Measurements from ENCODE around the gene RAPGEF1. TPM values are rescaled to one million over a fixed set of nuclear protein-coding genes. Genes with fewer than 3 reads are reported as not detected.

Gene RAPGEF1
- total RNA-seq, 1 donor from 2014 or later = 76.8 TPM

DNA sequence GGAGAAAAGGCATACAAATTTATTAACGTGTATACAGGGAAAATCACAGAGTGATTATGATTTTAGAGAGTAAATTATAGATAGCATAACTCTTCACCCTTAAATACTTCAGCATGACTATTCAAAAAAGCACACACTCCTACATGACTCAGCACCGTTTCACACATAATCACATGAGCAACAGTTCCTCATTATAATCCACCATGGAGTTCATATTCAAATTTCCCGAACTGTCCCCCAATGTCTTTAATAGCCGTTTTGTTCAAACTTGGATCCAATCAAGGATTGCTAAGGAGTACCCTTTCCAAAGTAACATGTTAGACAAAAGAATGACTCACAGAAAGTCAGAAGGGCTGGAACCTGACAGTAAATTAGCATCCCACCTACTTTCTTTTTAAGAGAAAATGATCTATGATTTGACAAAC is 32.1 kb downstream of the RAPGEF1 start:
- peak; percentile 79 for DNase-seq (ENCODE audit: low read depth)
- H3K4me3 Mint-ChIP-seq (ENCODE audit: unreplicated experiment) = no peak overlapping the region
- H3K4me1 ChIP-seq (ENCODE audit: insufficient read depth, low read length) = peaks cover 18% of the 10 kb centered on the region

GRCh38 chr9:131707050-131707449 is 32.8 kb downstream of the RAPGEF1 start:
- Mint-ChIP-seq H3K27ac (ENCODE audit: unreplicated experiment) (peak overlapping the region; percentile 58), H3K36me3 (ENCODE audit: low read depth, unreplicated experiment) (no peaks in the 10 kb centered on the region), H3K9me3 (ENCODE audit: unreplicated experiment) (no peaks in the 10 kb centered on the region), H3K4me3 (ENCODE audit: unreplicated experiment) (no peak overlapping the region), H3K4me1 (ENCODE audit: low read depth, unreplicated experiment) (peaks cover 50% of the 10 kb centered on the region), H3K27me3 (ENCODE audit: low read depth, unreplicated experiment) (no peaks in the 10 kb centered on the region)
- H3K9me3 ChIP-seq (ENCODE audit: insufficient read depth, low read depth, low read length) = no peaks in the 10 kb centered on the region
- no peak overlapping the region for H2AFZ ChIP-seq (ENCODE audit: low read depth, low read length)
- no peaks in the 10 kb centered on the region for H3K36me3 ChIP-seq (ENCODE audit: insufficient read depth, low read length)
- peaks cover 21% of the 10 kb centered on the region for H3K4me1 ChIP-seq (ENCODE audit: insufficient read depth, low read length)
- H3K4me2 ChIP-seq (ENCODE audit: low read length) = peak overlapping the region; percentile 38
- peaks cover 75% of the 10 kb centered on the region for H3K79me2 ChIP-seq (ENCODE audit: insufficient read depth, low read length)
- FAIRE-seq (no peak), DNase-seq (ENCODE audit: low read depth) (no peak)
- H3K9ac ChIP-seq (ENCODE audit: low read length) = no peak overlapping the region
- no peaks in the 10 kb centered on the region for H3K27me3 ChIP-seq (ENCODE audit: insufficient read depth, low read length)
- no peak overlapping the region for H3K4me3 ChIP-seq (ENCODE audit: insufficient read depth, low read depth, low read length)
- H3K27ac ChIP-seq (ENCODE audit: low read depth, low read length) = peak overlapping the region; percentile 17
- TF ChIP-seq EZH2 (IDR thresholded peaks at IDR 0.05; ENCODE audit: insufficient read depth, low read length) (no peak), CTCF (IDR thresholded peaks at IDR 0.05; ENCODE audit: insufficient read depth, low read depth, low read length) (no peak)
- peaks cover 43% of the 10 kb centered on the region for H4K20me1 ChIP-seq (ENCODE audit: insufficient read depth, low read length)

More for the DNA sequence above, 32.1 kb downstream of the RAPGEF1 start:
- peaks cover 50% of the 10 kb centered on the region for H3K4me1 Mint-ChIP-seq (ENCODE audit: low read depth, unreplicated experiment)
- TF ChIP-seq CTCF (IDR thresholded peaks at IDR 0.05; ENCODE audit: insufficient read depth, low read depth, low read length) = no peak
- TF ChIP-seq EZH2 (IDR thresholded peaks at IDR 0.05; ENCODE audit: insufficient read depth, low read length) = no peak
- Histone ChIP-seq H3K4me3 (ENCODE audit: insufficient read depth, low read depth, low read length) (no peak overlapping the region), H3K27ac (ENCODE audit: low read depth, low read length) (peak overlapping the region; percentile 17), H4K20me1 (ENCODE audit: insufficient read depth, low read length) (peaks cover 37% of the 10 kb centered on the region), H3K27me3 (ENCODE audit: insufficient read depth, low read length) (no peaks in the 10 kb centered on the region), H3K79me2 (ENCODE audit: insufficient read depth, low read length) (peaks cover 75% of the 10 kb centered on the region), H3K9me3 (ENCODE audit: insufficient read depth, low read depth, low read length) (no peaks in the 10 kb centered on the region), H3K9ac (ENCODE audit: low read length) (no peak overlapping the region), H3K4me2 (ENCODE audit: low read length) (peak overlapping the region; percentile 38), H2AFZ (ENCODE audit: low read depth, low read length) (no peak overlapping the region), H3K36me3 (ENCODE audit: insufficient read depth, low read length) (no peaks in the 10 kb centered on the region)
- peak; percentile 17 for FAIRE-seq
- H3K27me3 Mint-ChIP-seq (ENCODE audit: low read depth, unreplicated experiment) = no peaks in the 10 kb centered on the region
- H3K36me3 Mint-ChIP-seq (ENCODE audit: low read depth, unreplicated experiment) = no peaks in the 10 kb centered on the region
- peak overlapping the region; percentile 16 for H3K27ac Mint-ChIP-seq (ENCODE audit: unreplicated experiment)
- H3K9me3 Mint-ChIP-seq (ENCODE audit: unreplicated experiment) = no peaks in the 10 kb centered on the region

DNA sequence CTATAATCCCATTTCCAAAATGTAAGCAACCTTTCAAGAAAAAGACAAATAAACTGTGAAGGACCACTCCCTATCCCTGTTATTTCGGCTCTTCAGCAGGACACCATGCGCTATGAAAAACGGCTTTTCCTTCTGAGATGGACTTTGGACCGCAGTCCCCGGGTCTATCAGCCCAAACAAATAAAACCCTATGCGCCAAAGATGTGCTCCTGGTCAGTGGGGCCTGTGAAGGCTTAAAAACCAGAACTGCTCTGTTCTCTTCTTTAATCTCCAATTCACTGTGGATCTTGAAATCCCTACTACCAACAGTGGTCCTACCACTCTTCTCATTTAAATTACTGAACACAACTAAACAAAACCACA is 33.3 kb downstream of the RAPGEF1 start:
- Mint-ChIP-seq H3K9me3 (ENCODE audit: unreplicated experiment) (no peaks in the 10 kb centered on the region), H3K4me1 (ENCODE audit: low read depth, unreplicated experiment) (peaks cover 54% of the 10 kb centered on the region), H3K27me3 (ENCODE audit: low read depth, unreplicated experiment) (no peaks in the 10 kb centered on the region), H3K4me3 (ENCODE audit: unreplicated experiment) (no peak overlapping the region), H3K27ac (ENCODE audit: unreplicated experiment) (no peak overlapping the region), H3K36me3 (ENCODE audit: low read depth, unreplicated experiment) (no peaks in the 10 kb centered on the region)
- H3K4me2 ChIP-seq (ENCODE audit: low read length) = no peak overlapping the region
- H3K4me1 ChIP-seq (ENCODE audit: insufficient read depth, low read length) = peaks cover 26% of the 10 kb centered on the region
- peaks cover 70% of the 10 kb centered on the region for H3K79me2 ChIP-seq (ENCODE audit: insufficient read depth, low read length)
- H2AFZ ChIP-seq (ENCODE audit: low read depth, low read length) = no peak overlapping the region
- no peak for TF ChIP-seq CTCF (IDR thresholded peaks at IDR 0.05; ENCODE audit: insufficient read depth, low read depth, low read length)
- no peak for TF ChIP-seq EZH2 (IDR thresholded peaks at IDR 0.05; ENCODE audit: insufficient read depth, low read length)
- no peaks in the 10 kb centered on the region for H3K9me3 ChIP-seq (ENCODE audit: insufficient read depth, low read depth, low read length)
- no peak overlapping the region for H3K4me3 ChIP-seq (ENCODE audit: insufficient read depth, low read depth, low read length)
- DNase-seq (ENCODE audit: low read depth) = no peak
- H3K27ac ChIP-seq (ENCODE audit: low read depth, low read length) = no peak overlapping the region
- FAIRE-seq = no peak
- no peaks in the 10 kb centered on the region for H3K36me3 ChIP-seq (ENCODE audit: insufficient read depth, low read length)
- H3K9ac ChIP-seq (ENCODE audit: low read length) = no peak overlapping the region
- peaks cover 48% of the 10 kb centered on the region for H4K20me1 ChIP-seq (ENCODE audit: insufficient read depth, low read length)
- no peaks in the 10 kb centered on the region for H3K27me3 ChIP-seq (ENCODE audit: insufficient read depth, low read length)

Data from astrocyte (in vitro differentiated cells and primary cell).